Measurements from ENCODE around the gene PNMA8B. TPM values are rescaled to one million over a fixed set of nuclear protein-coding genes. Genes with fewer than 3 reads are reported as not detected.

The PNMA8B gene
- total RNA-seq, 1 experiment from 2014 or later = not detected

DNA sequence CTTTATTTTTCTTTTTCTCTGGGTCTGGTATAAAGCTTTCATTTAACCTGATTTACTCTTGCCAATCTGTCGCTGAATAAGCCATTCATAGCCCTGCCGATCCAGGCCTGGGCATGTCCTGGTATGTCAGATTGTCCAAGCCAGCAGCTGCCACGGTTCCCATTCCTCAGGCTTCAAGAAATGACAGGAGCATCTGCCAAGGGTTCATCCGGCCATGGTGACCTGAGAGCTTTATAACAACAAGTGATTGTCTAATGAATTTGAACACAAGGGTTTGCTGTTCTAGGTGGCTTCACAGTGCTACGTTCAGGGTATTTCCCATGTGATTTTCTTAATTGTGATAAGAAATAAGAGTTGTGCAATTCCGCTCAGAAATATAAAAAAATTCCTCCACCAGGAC, 44.3 kb downstream of the PNMA8B start:
- no peak for DNase-seq
- H3K27me3 Mint-ChIP-seq (ENCODE audit: unreplicated experiment) = peaks cover 73% of the 10 kb centered on the region
- no peak overlapping the region for H3K27ac Mint-ChIP-seq (ENCODE audit: unreplicated experiment)

DNA sequence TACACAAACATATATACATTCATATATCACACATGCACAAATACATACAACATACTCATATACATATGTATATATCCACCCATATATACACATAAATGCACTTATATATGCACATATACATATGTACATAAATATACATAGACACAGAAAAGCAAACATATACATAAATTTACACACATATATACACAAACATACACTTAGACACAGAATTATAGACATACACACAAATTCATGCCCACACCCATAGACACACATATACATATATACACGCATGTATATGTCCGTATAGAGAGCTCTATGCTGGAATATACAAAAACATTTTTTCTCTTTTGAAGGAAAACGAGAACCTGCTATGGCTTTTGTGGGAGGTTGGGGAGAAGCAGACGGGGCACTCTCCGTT, 44.9 kb downstream of the PNMA8B start:
- peaks cover 73% of the 10 kb centered on the region for H3K27me3 Mint-ChIP-seq (ENCODE audit: unreplicated experiment)
- no peak overlapping the region for H3K27ac Mint-ChIP-seq (ENCODE audit: unreplicated experiment)
- no peaks in the 10 kb centered on the region for H3K36me3 Mint-ChIP-seq (ENCODE audit: insufficient read depth, unreplicated experiment)

More for the DNA sequence above, 44.3 kb downstream of the PNMA8B start:
- Mint-ChIP-seq H3K36me3 (ENCODE audit: insufficient read depth, unreplicated experiment) (no peaks in the 10 kb centered on the region), H3K9me3 (ENCODE audit: low read depth, unreplicated experiment) (peaks cover 5% of the 10 kb centered on the region), H3K4me1 (ENCODE audit: low read depth, unreplicated experiment) (no peaks in the 10 kb centered on the region), H3K4me3 (ENCODE audit: low read depth, unreplicated experiment) (no peak overlapping the region)
- TF ChIP-seq, protein P1, sequence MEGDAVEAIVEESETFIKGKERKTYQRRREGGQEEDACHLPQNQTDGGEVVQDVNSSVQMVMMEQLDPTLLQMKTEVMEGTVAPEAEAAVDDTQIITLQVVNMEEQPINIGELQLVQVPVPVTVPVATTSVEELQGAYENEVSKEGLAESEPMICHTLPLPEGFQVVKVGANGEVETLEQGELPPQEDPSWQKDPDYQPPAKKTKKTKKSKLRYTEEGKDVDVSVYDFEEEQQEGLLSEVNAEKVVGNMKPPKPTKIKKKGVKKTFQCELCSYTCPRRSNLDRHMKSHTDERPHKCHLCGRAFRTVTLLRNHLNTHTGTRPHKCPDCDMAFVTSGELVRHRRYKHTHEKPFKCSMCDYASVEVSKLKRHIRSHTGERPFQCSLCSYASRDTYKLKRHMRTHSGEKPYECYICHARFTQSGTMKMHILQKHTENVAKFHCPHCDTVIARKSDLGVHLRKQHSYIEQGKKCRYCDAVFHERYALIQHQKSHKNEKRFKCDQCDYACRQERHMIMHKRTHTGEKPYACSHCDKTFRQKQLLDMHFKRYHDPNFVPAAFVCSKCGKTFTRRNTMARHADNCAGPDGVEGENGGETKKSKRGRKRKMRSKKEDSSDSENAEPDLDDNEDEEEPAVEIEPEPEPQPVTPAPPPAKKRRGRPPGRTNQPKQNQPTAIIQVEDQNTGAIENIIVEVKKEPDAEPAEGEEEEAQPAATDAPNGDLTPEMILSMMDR (IDR thresholded peaks at IDR 0.05; ENCODE audit: unreplicated experiment) = no peak
- CTCF ChIA-PET = no interaction called here
- no TSS peak for BruUV-seq (replicated peaks)
- intact Hi-C loops (cut with micrococcal nuclease; ENCODE audit: unreplicated experiment) = no loop called here

DNA sequence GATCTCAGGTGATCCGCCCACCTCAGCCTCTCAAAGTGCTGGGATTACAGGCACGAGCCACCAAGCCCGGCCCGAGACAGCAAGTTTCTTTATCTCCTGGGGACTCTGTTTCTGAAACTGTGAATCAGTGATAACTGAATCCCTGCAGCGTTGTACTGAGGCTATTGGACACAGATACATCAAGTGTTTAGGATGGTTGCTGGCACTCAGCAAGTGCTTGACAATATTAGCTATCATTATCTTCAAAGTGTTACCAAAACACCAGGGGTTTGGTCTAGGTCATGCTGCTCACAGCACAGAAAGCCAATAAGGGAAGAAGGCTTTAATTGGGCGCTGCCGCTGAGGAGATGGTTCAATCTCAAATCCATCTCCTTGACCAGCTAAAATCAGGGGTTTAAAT, 46.4 kb downstream of the PNMA8B start:
- peaks cover 62% of the 10 kb centered on the region for H3K27me3 Mint-ChIP-seq (ENCODE audit: unreplicated experiment)
- no peak overlapping the region for H3K27ac Mint-ChIP-seq (ENCODE audit: unreplicated experiment)
- no peaks in the 10 kb centered on the region for H3K4me1 Mint-ChIP-seq (ENCODE audit: low read depth, unreplicated experiment)
- no peak for DNase-seq
- CTCF ChIA-PET = interaction anchor here (0.7 kb wide), 1 partner anchor 24 kb away, joined by 3 read pairs; no protein-coding TSS in a partner anchor
- H3K4me3 Mint-ChIP-seq (ENCODE audit: low read depth, unreplicated experiment) = no peak overlapping the region
- peaks cover 5% of the 10 kb centered on the region for H3K9me3 Mint-ChIP-seq (ENCODE audit: low read depth, unreplicated experiment)
- no TSS peak for BruUV-seq (replicated peaks)
- H3K36me3 Mint-ChIP-seq (ENCODE audit: insufficient read depth, unreplicated experiment) = no peaks in the 10 kb centered on the region
- TF ChIP-seq, protein P1 (IDR thresholded peaks at IDR 0.05; ENCODE audit: unreplicated experiment) = no peak
- intact Hi-C loops (cut with micrococcal nuclease; ENCODE audit: unreplicated experiment) = no loop called here

More for the DNA sequence above, 44.9 kb downstream of the PNMA8B start:
- DNase-seq = no peak
- BruUV-seq (replicated peaks) = no TSS peak
- CTCF ChIA-PET = no interaction called here
- Mint-ChIP-seq H3K4me1 (ENCODE audit: low read depth, unreplicated experiment) (no peaks in the 10 kb centered on the region), H3K4me3 (ENCODE audit: low read depth, unreplicated experiment) (no peak overlapping the region), H3K9me3 (ENCODE audit: low read depth, unreplicated experiment) (peaks cover 5% of the 10 kb centered on the region)
- TF ChIP-seq, protein P1 (IDR thresholded peaks at IDR 0.05; ENCODE audit: unreplicated experiment) = no peak
- intact Hi-C loops (cut with micrococcal nuclease; ENCODE audit: unreplicated experiment) = no loop called here

DNA sequence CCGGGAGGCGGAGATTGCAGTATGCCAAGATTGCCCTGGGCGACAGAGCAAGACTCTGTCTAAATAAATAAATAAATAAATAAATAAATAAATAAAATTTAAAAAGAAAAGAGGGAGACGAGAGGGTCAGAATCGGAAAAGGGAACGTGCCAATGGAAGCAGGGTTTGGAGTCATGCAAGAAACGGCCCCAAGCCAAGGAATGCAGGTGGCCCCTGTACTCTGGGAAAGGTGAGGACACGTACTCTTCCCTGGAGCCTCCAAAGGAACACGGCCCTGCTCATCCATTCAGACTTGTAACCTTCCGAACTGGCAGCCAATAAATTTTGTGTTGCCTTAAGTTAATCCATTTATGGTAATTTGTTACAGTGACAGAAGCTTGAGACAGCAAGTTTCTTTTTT, 47.1 kb downstream of the PNMA8B start:
- no peak overlapping the region for H3K27ac Mint-ChIP-seq (ENCODE audit: unreplicated experiment)
- H3K4me1 Mint-ChIP-seq (ENCODE audit: low read depth, unreplicated experiment) = no peaks in the 10 kb centered on the region
- H3K4me3 Mint-ChIP-seq (ENCODE audit: low read depth, unreplicated experiment) = no peak overlapping the region
- no peaks in the 10 kb centered on the region for H3K36me3 Mint-ChIP-seq (ENCODE audit: insufficient read depth, unreplicated experiment)
- TF ChIP-seq, protein P1 (IDR thresholded peaks at IDR 0.05; ENCODE audit: unreplicated experiment) = no peak
- intact Hi-C loops (cut with micrococcal nuclease; ENCODE audit: unreplicated experiment) = no loop called here
- no TSS peak for BruUV-seq (replicated peaks)
- H3K27me3 Mint-ChIP-seq (ENCODE audit: unreplicated experiment) = peaks cover 56% of the 10 kb centered on the region
- peaks cover 5% of the 10 kb centered on the region for H3K9me3 Mint-ChIP-seq (ENCODE audit: low read depth, unreplicated experiment)
- CTCF ChIA-PET = no interaction called here
- DNase-seq = no peak
